ENCODE measurements around the gene TMEM171. TPM values are rescaled to one million over a fixed set of nuclear protein-coding genes. Genes with fewer than 3 reads are reported as not detected.

TMEM171 gene
- total RNA-seq, 1 donor from 2014 or later, result not detected

DNA sequence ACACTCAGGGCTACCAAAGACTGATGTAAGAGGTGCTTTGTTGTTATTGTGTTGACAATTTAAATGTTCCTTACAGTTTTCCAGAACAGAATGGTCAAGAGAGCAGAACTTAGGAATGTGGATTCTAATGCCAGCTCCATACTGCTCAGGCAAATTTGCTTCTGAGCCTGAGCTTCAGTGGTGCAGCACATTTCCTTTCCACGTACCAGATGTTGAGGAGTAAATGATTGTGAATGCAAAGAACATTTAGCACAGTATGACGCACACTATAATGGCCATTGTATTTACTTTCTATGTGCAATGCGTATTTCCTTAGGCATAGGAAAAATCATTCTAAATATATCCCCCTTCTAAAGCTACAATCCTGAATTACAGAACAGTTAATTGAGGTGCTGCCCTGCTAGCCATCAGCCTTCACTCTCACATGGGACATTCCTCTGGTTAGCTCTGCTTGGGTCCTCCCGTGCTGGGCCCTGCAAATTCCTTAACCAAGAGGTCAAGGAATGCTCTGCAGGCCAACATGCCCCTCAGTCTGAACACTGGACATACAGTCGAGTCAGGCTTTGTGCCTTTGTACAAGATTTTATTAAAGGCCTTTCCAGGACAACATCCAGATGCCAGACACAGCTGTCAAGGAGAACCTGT, 31.5 kb downstream of the TMEM171 start:
- intact Hi-C loops (cut with micrococcal nuclease), result no loop called here

DNA sequence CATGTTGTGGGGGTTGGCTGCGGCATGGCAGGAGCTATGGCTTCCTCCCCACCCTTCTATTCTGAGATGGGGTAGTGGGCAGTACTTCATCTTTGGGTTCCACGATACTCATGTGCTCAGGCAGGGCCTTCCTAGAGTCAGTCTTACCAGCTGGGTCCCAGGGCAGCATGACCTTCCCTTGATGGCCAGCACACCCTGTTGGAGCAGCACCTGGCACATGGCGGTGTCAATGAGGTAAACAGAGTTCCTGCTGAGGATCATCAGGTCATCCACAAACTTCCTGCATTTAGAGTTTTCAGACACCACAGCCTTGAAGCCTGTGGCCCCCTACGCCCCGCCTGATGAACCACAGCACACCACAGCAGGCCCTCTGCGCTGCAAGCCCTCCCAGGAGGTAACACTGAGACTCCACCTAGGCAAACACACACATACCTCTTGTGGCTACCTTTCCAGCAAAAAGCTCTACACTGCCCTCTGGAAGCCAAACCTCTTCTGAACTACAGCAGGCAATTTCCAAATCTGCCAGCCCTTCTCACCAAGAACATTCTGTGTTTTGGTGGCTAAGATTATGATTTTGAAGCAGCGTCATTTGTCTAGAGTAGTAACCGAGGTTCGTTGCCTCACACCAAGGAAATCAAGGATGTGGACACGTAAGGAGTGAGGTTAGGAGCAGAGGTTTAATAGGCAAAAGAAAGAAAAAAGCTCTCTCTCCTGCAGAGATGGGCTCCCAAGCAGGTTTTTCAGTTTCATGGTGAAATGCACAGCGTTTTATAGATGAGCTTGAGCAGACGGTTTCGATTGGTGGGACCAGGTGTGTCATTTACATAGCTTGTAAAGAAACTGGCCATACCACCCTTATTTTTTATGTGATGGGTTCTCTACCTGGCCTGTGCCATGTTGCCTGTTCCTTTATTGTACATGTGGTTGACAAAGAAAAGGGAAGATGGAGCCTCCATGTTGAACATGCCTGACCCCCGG, 32.3 kb downstream of the TMEM171 start:
- intact Hi-C loops (cut with micrococcal nuclease), result no loop called here

DNA sequence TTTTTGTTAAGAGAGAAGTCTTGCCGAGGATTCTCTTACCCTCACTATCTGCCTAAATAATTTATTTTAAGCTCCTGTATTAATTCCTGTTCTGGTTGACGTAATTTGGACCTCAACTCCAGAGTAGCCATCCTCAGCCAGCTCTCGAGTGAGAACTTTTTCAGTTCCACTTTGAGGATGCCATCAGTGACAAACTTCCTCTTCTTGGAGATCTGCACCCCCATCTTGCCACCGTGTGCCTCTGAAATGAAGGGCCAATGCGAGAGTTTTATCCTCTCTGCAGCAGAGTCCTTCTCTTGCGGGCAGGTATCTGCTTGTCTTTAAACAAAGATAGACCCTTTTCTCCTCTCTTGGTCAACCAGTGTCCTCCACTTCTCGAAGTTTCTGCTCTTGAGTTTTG, 33.1 kb downstream of the TMEM171 start:
- intact Hi-C loops (cut with micrococcal nuclease), result no loop called here

DNA sequence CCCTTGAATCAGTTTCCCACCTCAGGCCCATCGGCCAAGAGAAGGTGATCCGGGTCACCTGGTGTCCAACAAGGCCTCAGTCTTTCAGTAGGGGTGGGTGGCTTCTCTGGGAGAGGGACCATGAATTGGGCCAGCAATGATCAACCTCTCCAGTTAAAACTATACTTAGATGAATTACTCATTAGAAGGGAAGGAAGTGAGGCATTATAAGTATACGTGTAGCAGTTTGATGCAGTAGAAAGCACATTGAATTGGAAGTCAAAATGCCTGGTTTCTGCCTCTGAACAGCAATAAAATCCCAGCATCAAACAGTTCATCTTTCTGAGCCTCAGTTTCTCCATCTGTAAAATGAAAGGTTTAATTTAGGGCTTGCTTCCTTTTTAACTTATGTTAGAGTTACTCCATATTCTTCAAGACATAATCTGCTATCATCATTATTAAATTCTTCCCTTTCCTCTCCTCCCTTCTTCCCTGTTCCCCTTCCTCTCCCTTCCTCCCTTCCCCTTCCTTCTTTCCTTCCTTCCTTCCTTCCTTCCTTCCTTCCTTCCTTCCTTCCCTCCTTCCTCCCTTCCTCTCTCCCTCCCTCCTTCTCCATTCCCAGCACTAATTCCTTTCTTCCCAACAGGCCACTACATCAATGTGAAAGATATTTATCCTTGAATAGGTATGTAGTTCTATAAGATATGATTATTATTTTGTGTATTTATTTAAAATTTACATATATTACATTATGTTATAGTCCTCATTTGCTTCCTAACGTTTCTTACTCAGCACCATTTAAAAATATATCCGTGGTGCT, 34.0 kb downstream of the TMEM171 start:
- intact Hi-C loops (cut with micrococcal nuclease), result no loop called here

DNA sequence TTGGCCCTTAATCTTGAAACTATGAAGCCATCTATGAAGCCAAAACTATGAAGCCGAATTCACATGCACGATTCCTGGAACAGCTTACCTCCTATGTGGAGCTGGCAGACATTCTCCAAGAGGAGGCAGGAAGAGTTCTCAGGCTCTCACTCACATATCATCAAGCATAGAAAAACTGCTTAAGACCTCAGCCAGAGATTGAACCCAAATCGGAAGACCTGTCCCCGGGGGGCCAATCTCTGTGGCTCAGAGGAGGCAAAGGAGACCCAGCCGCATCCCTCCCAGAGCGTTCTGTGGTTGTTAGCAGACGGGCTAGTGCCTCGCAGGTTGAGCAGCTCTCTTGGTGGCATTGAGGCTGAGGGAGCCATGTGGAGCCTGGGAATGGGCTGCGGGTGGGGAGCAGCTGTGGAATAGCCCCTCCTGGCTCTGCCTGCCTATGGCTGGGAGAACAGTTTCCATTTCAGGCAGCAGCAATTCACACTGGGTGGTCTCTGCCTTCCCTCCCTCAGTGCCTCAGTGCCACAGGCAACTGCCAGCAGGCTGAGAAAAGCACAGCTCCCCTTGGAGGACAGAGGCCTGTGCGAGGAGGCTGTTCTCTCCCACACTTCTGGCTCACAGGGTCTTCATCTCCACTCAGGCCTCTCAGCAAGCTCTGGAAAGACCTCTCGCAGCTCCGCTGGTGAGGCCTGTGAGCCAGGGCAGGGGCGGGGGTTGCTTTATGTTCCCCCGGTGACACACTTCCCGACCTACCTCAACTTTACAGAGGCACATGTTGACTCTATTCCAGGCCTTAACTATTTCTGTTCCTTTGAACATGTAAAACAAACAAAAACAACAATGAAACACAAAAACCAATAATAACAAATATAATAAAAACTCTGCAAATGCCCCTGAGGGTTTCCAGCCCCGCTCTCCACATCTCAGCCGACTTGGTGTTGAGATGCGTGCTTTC, 35.2 kb downstream of the TMEM171 start:
- intact Hi-C loops (cut with micrococcal nuclease), result no loop called here

DNA sequence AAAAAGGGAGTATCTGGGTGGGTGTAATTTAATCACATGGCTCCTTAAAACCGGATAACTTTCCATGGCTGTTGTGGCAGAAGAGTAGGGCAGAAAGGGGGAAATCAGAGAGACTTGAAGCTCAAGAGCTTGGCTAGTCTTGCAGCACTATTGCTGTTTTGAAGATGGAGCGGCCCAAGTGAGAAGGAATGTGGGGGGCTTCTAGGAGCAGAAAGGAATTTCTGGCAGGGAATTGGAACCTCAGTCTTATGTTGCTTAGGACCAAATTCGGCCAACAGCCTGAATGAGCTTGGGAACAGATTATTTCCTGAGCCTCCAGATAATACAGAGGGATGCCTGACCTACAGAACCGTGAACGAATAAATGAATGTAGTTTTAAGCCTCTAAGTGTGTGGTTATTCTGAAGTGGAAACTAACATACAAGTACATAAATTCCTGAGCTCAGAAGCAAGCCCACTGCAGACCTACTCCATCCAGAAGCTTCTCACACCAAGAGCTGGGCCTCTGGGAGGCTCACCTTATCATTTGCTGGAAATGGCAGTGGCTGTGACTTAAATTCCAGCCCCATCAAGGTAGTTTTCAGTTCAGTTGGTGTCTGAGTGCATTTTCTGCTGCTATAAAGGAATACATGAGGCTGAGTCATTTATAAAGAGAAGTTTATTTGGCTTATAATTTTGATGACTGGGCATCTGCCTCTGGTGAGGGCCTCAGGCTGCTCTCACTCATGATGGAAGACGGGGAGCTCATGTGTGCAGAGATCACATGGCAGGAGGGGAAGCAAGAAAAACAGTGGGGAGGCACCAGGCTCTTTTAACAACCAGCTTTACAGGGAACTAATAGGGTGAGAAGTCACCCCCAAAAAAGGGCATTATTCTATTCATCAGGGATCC, 37.3 kb downstream of the TMEM171 start:
- intact Hi-C loops (cut with micrococcal nuclease), result no loop called here

DNA sequence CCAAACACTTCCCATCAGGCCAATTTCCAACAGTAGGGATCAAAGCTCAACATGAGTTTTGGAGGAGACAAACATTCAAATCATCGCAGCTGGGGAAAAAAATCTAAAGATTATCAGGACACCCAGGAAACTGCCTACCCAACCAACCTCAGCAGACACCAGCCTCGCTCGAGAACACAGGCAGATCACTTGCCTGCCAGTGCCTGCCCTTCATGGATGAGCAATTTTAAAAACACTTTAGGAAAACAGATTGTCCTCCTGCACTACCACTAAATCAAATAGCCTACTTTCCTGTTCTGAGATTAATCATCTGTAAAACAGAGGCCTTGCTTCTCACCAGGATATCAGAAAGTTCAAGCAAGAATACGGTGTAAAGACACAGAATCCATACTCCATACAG, 37.9 kb downstream of the TMEM171 start:
- intact Hi-C loops (cut with micrococcal nuclease), result no loop called here

DNA sequence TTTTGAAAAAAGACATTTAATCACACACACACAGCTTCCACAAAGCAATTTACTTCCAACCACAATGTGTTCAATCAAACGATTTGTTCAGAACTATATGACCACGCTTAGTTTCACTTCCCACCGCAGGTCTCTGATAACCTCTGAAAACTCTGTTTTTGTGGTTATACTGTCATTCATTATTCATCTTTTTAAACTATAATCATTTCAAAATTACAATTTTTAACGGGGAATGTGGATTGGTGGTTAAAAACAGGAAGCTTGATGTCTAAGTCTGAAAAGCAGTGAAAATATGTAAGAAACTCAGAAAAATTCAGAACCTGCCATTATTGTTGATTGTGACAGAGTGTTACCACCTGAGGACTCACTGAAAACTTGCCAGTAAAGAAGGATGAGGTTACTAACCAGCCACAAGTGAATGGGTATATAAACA, 39.9 kb downstream of the TMEM171 start:
- intact Hi-C loops (cut with micrococcal nuclease), result no loop called here

DNA sequence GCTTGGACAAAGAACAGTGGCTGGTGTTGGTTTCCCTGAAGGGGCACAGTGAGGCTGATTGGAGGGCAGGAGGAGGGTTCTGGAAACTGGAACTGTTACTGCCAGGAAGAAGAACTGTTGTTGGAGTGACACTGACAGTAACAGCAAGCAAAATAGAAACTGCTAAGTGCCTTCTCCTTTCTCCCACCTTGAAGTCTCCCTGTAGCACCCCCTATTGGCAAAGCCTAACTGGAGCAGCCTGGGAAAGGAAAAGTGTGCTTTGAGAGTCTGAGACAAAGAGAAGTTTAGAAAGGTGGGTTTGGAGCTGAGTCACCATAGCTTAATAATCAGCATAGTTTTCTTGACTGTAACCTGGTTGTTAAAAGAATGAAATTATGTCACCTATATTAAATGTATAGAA, 50.1 kb downstream of the TMEM171 start:
- intact Hi-C loops (cut with micrococcal nuclease), result no loop called here

DNA sequence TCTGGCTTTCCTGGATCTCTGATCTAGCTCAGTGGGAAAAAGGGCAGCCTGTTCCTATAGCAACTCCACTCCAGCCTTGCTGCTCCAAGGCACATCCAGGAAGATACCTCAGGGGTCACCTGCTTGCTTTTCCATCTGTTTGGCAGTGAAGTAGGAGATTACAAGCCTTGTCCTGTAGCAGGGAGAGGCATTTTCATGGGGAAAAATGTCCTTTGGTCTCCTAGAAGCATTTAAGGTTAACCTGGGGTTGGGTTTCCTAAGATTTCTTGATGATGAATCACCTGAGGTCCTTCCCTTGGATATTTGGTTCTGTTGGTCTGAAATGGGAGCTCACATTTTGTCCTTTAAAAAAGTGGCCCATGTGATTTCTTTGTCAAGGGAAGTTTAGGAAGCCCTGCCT, 51.1 kb downstream of the TMEM171 start:
- intact Hi-C loops (cut with micrococcal nuclease), result no loop called here

DNA sequence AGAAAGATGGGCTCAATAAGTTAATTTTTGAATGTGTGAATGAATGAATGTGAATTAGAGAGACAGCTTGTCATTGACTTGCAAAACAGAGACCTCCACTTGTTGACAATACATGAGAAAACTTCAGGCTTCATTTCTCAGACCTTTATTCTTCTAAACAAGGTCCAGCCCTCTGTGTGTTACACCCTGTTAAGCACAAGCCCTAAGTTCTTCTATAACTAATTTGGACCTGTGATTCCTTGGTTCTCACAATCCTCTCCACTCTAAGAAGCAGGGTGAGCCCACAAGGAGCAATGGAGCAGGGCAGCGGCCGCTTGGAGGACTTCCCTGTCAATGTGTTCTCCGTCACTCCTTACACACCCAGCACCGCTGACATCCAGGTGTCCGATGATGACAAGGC, 52.6 kb downstream of the TMEM171 start, which contains the start of gene TMEM174:
TSS of gene TMEM174 (plus strand) at position 243 of the 400 bp plus-strand sequence. CDS start at position 294, 51 bp downstream.
- intact Hi-C loops (cut with micrococcal nuclease), result no loop called here

DNA sequence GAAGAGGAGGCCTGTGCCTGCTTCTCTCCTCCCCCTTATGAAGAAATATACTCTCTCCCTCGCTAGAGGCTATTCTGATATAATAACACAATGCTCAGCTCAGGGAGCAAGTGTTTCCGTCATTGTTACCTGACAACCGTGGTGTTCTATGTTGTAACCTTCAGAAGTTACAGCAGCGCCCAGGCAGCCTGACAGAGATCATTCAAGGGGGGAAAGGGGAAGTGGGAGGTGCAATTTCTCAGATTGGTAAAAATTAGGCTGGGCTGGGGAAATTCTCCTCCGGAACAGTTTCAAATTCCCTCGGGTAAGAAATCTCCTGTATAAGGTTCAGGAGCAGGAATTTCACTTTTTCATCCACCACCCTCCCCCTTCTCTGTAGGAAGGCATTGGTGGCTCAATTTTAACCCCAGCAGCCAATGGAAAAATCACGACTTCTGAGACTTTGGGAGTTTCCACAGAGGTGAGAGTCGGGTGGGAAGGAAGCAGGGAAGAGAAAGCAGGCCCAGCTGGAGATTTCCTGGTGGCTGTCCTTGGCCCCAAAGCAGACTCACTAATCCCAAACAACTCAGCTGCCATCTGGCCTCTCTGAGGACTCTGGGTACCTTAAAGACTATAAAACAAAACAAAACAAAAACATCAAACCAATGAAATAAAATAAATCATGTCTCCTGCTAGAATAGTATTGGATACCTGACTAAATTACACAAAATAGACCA, 53.9 kb downstream of the TMEM171 start:
- intact Hi-C loops (cut with micrococcal nuclease), result no loop called here

DNA sequence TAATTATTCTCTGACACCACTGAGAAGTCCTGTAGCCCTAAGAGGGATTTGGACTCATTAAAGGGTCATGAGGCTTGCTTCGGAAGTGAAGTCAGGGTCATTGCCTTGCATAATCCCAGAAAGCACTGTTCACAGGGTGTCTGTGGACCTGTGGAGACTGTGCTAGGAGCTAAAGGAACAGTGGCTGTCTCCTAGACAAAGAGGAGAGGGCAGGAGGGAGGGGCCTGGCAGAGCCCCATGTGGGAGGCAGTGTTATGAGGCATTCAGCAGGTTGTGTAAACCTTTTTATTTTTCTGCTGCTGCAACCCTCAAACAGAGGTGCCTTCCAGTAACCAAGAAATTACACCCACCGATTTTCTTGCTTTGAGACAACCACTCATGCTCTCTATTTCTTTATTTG, 55.9 kb downstream of the TMEM171 start:
- intact Hi-C loops (cut with micrococcal nuclease), result no loop called here

DNA sequence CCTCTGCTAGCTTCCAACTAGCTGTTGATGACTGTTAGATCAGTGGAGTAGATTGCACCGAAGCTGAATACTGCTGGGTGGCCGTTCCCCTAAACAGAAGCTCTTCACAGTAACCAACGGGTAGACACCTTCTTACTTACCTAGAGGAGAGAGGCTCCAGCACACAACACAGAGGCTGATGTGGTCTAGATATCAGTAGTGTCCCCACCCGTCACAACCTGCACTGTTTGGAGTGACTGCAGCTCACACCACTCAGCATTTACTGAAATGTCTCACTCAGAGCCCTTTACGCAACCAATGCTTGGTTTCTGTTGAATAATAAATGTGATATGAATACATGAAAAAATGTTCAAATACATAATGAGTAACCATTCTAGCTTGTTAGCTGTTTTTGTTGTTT, 57.9 kb downstream of the TMEM171 start:
- intact Hi-C loops (cut with micrococcal nuclease), result no loop called here

DNA sequence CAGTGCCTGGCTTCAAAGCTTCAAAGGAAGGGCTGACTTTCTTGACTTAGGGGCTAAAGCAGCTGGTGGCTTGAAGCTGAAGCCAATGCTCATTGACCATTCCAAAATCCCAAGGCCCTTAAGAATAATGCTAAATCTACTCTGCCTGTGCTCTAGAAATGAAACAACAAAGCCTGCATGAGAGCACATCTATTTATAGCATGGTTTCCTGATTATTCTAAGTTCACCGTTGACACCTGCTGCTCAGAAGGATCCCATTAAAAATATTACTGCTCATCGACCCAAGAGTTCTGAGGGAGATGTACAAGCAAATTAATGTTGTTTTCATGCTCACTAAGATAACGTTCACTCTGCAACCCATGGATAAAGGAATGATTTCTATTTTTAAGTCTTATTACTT, 59.4 kb downstream of the TMEM171 start:
- intact Hi-C loops (cut with micrococcal nuclease), result no loop called here

DNA sequence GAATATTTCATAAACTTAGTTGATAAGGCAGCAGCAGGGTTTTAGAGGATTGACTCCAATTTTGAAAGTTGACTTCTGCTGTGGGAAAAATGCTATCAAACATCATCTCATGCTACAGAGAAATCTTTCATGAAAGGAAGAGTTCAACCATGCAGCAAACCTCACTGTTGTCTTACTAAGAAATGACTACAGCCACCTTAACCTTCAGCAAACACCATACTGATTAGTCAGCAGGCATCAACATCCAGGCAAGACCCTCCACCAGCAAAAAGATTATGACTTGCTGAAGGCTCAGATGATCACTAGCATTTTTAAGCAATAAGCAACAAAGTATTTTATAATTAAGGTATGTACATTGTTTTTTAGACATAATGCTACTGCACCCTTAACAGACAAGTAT, 60.2 kb downstream of the TMEM171 start:
- intact Hi-C loops (cut with micrococcal nuclease), result no loop called here

All from T-helper 2 cell treated with Interferon-gamma antibody and Interleukin-4, amounts not matched to agents 100 ng/mL and 5 ng/mL, for 36 hours (primary cell).